Muscle layer of colon (tissue), 2 donors: Measurements from ENCODE around the gene PARVA.
A peak's percentile ranks its signal among the peaks of the same experiment; 100 is the strongest.

ENCODE experiments used
- H3K27ac ChIP-seq: one replicate; pipeline ENCODE4 v1.7.0; 2013; ENCODE audit warnings: low read depth, mild to moderate bottlenecking, low read length, moderate library complexity
- H3K27me3 ChIP-seq, 2 donors: one replicate each; pipeline ENCODE4 v1.7.0; 2013; ENCODE audit warnings: low read length in 2 of 2, mild to moderate bottlenecking in 2 of 2; ENCODE audit not compliant: insufficient read depth in 2 of 2, control insufficient read depth in 1 of 2
- H3K36me3 ChIP-seq: one replicate; pipeline ENCODE4 v1.7.0; 2013; ENCODE audit warnings: mild to moderate bottlenecking, low read length; ENCODE audit not compliant: insufficient read depth
- H3K4me1 ChIP-seq: one replicate; pipeline ENCODE4 v1.7.0; 2013; ENCODE audit warnings: mild to moderate bottlenecking, low read length; ENCODE audit not compliant: insufficient read depth
- H3K4me3 ChIP-seq, 2 donors: one replicate each; pipeline ENCODE4 v1.7.0; 2013; ENCODE audit warnings: low read length in 2 of 2, low read depth in 1 of 2, mild to moderate bottlenecking in 1 of 2, moderate library complexity in 1 of 2
- H3K9ac ChIP-seq: one replicate; pipeline ENCODE4 v1.7.0; 2013; ENCODE audit warnings: low read length
- H3K9me3 ChIP-seq: one replicate; pipeline ENCODE4 v1.7.0; 2013; ENCODE audit warnings: mild to moderate bottlenecking, low read length
- donor health status: abdominal sarcoma.
- donor health status: Adenocarcinoma of cecum.

Gene PARVA

GRCh38 chr11:12410006-12410728 is 32.8 kb downstream of the PARVA start:
- peak overlapping the region in 1 of 2 donors; percentile 29 for H3K4me3 ChIP-seq
- peaks cover 80% of the 10 kb centered on the region for H3K4me1 ChIP-seq
- H3K36me3 ChIP-seq = no peaks in the 10 kb centered on the region
- no peaks in the 10 kb centered on the region for H3K27me3 ChIP-seq
- peak overlapping the region; percentile 97 for H3K27ac ChIP-seq
- H3K9me3 ChIP-seq = no peaks in the 10 kb centered on the region
- peak overlapping the region; percentile 71 for H3K9ac ChIP-seq

DNA sequence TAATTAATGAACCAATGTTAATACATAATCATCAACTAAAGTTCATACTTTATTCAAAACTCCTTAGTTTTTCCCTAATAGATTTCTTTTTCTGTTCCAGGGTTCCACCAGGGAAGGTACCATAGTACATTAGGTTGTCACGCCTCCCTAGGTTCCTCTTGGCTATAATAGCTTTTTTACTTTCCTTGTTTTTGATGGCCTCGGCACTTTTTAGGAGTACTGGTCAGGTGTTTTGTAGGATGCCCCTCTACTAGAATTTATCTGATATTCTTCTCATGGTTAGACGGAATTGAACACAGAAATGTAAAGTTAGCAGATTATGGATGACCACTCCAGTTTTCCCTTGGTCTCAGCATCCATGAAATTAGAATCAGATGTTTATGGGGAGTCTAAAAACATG is 34.0 kb downstream of the PARVA start:
- Histone ChIP-seq H3K9me3 (no peaks in the 10 kb centered on the region), H3K9ac (peak overlapping the region; percentile 71), H3K27ac (peak overlapping the region; percentile 97), H3K4me3 (no peak overlapping the region), H3K27me3 (no peaks in the 10 kb centered on the region), H3K36me3 (no peaks in the 10 kb centered on the region), H3K4me1 (peaks cover 93% of the 10 kb centered on the region)

DNA sequence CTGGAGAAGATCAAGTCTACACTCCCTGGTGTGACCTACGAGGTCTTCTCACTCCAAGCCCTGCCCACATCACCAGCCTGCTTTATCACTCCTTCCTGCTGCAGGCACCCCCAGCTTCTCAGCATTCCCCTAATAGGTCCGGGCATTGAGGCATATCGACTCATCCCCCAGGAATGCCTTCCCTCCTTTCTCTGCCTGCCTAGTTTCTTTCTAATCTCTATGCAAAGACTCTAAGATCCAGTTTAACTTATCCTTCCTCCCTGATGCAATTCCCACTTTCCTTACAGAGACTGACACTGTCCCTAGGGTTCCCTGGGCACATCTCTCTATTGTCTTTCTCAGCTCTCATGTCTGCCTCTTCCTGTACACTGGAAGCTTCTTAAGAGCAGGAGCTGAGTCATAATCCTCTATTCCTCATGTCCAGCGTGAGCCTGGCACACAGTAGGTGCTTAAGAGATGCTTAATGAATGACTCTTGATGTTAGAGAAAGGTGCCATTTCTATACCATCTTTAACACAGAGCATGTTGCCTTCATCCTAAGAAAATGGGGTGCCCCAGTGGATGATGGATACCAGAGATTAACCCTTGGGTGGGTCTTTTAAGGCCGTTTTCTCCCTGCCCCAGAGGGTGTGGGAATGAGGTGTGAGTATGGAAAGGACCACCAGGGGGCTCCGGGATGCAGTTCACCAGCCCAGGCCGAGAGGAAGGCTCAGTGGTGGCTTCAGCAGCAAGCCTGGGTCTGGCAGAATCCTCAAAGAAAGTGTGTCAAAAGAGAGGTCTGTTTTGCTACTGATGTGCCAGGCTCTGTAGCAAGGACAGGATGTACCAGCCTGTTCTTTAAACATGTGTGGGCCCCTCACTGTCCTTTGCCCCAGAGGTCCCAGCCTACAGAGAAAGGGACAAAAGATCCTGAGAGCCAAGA is 34.7 kb downstream of the PARVA start:
- H3K36me3 ChIP-seq = no peaks in the 10 kb centered on the region
- peak overlapping the region; percentile 71 for H3K9ac ChIP-seq
- H3K9me3 ChIP-seq = no peaks in the 10 kb centered on the region
- H3K27me3 ChIP-seq = no peaks in the 10 kb centered on the region
- no peak overlapping the region for H3K4me3 ChIP-seq
- H3K4me1 ChIP-seq = peaks cover 94% of the 10 kb centered on the region
- H3K27ac ChIP-seq = peak overlapping the region; percentile 97

DNA sequence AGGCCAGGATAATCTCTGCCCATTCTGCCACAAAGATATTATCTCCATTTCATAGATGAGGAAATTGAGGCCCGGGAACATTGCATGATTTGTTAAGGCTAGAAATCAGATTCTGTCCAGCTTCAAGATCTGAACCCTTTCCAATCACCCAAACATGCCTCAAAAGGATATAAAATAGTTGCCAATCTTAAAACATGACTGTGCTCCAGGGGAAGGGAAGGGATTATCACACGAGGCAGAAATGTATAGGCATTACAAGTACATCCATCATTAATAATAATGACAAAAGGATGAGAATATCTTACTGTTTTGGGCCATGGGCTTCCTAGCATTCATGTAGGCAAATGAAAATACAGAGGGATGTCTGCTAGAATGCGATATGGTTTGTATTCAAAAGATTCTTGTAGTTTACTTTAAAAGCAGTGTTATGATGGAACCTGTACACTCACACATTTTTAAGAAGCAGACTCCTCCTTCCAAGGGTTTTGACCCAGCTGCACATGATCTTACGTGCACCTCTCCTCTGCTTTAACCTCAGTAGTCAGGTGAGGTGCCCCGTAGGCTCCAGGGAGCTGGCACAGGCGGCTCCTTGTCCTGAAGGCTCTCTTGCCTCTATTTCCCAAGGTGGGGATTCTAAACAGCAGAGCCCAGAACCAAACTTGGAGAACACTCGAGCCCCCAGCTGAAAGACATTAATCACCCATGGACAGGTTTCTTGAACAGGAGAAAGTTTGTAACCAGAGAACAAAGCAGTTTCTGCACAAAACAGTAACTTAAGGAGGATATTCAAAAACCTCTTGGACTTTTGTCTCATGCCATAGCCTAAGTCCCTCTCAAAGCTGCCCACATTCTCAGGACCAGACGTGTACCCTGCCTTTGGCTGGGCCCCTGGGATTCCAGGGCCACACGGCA is 36.0 kb downstream of the PARVA start:
- Histone ChIP-seq H3K4me1 (peaks cover 92% of the 10 kb centered on the region), H3K27ac (peak overlapping the region; percentile 97), H3K9ac (peak overlapping the region; percentile 56), H3K27me3 (no peaks in the 10 kb centered on the region), H3K9me3 (no peaks in the 10 kb centered on the region), H3K4me3 (no peak overlapping the region), H3K36me3 (no peaks in the 10 kb centered on the region)

DNA sequence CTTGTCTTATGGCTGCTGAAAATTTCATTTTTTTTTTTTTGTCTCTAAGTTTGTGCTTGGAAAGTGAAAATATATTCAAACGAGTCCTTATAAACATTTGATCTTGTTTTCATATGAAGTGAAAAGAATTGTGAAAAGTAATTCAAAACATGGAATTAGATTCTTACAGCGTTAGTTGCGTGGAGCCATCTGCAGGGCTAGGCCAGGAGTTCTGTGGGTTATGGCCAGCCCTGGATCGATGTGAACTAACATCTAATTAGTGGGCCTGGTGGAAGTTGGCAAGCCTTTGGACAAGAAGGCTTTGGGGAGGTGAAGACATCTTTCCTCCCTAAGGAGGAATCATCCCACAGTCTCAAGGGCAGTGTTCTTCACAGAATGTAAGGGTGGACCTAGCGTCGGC is 37.2 kb downstream of the PARVA start:
- Histone ChIP-seq H3K27ac (peak overlapping the region; percentile 97), H3K27me3 (no peaks in the 10 kb centered on the region), H3K9me3 (no peaks in the 10 kb centered on the region), H3K9ac (peak overlapping the region; percentile 56), H3K4me3 (no peak overlapping the region), H3K36me3 (no peaks in the 10 kb centered on the region), H3K4me1 (peaks cover 92% of the 10 kb centered on the region)

GRCh38 chr11:12415342-12415966 is 38.1 kb downstream of the PARVA start:
- Histone ChIP-seq H3K4me3 (no peak overlapping the region), H3K4me1 (peaks cover 83% of the 10 kb centered on the region), H3K9ac (no peak overlapping the region), H3K36me3 (no peaks in the 10 kb centered on the region), H3K9me3 (no peaks in the 10 kb centered on the region), H3K27me3 (no peaks in the 10 kb centered on the region), H3K27ac (peak overlapping the region; percentile 97)

DNA sequence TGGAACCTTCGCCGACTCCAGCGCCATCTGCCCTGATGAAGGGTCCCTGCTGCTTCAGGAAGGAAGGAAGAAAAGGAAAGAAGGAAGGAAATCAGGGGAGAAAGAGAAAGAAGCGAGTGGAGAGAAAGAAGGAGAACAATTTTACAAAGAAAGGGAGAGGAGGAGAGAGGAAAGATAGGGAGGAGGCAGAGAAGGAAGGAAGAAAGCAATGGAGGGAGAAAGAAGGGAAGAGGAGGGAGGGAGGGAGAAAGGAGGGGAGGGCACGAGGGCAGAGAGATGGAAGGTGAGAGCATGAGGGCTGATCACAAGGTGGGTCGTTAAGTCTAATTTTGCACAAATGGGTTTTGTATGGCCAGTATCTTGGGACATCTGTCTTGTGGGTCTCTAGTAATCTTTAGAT is 39.2 kb downstream of the PARVA start:
- peak overlapping the region; percentile 97 for H3K27ac ChIP-seq
- H3K4me3 ChIP-seq = no peak overlapping the region
- H3K36me3 ChIP-seq = no peaks in the 10 kb centered on the region
- no peak overlapping the region for H3K9ac ChIP-seq
- no peaks in the 10 kb centered on the region for H3K9me3 ChIP-seq
- no peaks in the 10 kb centered on the region for H3K27me3 ChIP-seq
- H3K4me1 ChIP-seq = peaks cover 75% of the 10 kb centered on the region

- Histone ChIP-seq H3K4me1 (peaks cover 68% of the 10 kb centered on the region), H3K27ac (peak overlapping the region; percentile 76), H3K9me3 (no peaks in the 10 kb centered on the region), H3K27me3 (no peaks in the 10 kb centered on the region), H3K36me3 (no peaks in the 10 kb centered on the region), H3K9ac (peak overlapping the region; percentile 12), H3K4me3 (peak overlapping the region in 1 of 2 donors; percentile 13)
These were observed 40.6 kb downstream of the PARVA start for GRCh38 chr11:12417691-12418611.

GRCh38 chr11:12420040-12420439 is 42.7 kb downstream of the PARVA start:
- no peaks in the 10 kb centered on the region for H3K27me3 ChIP-seq
- no peak overlapping the region for H3K27ac ChIP-seq
- no peak overlapping the region for H3K4me3 ChIP-seq
- H3K9ac ChIP-seq = no peak overlapping the region
- H3K36me3 ChIP-seq = no peaks in the 10 kb centered on the region
- no peaks in the 10 kb centered on the region for H3K9me3 ChIP-seq
- peaks cover 54% of the 10 kb centered on the region for H3K4me1 ChIP-seq

GRCh38 chr11:12420706-12421105 is 43.3 kb downstream of the PARVA start:
- Histone ChIP-seq H3K27ac (no peak overlapping the region), H3K27me3 (no peaks in the 10 kb centered on the region), H3K9ac (no peak overlapping the region), H3K36me3 (no peaks in the 10 kb centered on the region), H3K4me1 (peaks cover 53% of the 10 kb centered on the region), H3K4me3 (no peak overlapping the region), H3K9me3 (no peaks in the 10 kb centered on the region)
